Transverse colon (tissue), 4 donors: Measurements from ENCODE around the gene PHACTR4. TPM values are rescaled to one million over a fixed set of nuclear protein-coding genes. Genes with fewer than 3 reads are reported as not detected.

ENCODE experiments used
- DNase-seq: peaks from one replicate; pipeline ENCODE4 v3.0.0-alpha.2; 2019
- H3K27ac ChIP-seq, 4 donors: fragments of 200-600 bp; sonication (generic); 2 replicates each; pipeline ENCODE4 v1.5.1; 2016 to 2018; ENCODE audit warnings: inconsistent platforms in 4 of 4
- H3K27me3 ChIP-seq: fragments of 200-600 bp; sonication (generic); 2 replicates; pipeline ENCODE4 v1.5.1; 2017; ENCODE audit warnings: inconsistent platforms
- H3K36me3 ChIP-seq, 4 donors: fragments of 200-600 bp; sonication (generic); 2 replicates each; pipeline ENCODE4 v1.5.1; 2017 to 2019; ENCODE audit warnings: inconsistent platforms in 4 of 4
- H3K4me1 ChIP-seq, 4 donors: fragments of 200-600 bp; sonication (generic); 2 replicates each; pipeline ENCODE4 v1.5.1; 2017 to 2020; ENCODE audit warnings: inconsistent platforms in 4 of 4
- H3K4me3 ChIP-seq, 4 donors: fragments of 200-600 bp; sonication (generic); 1 replicate in 1 of 4; 2 replicates in 3 of 4; pipeline versions ENCODE4 v1.5.1 to v1.6.1; 2017 to 2019; ENCODE audit warnings: inconsistent platforms in 4 of 4
- H3K9me3 ChIP-seq, 2 donors: fragments of 200-600 bp; sonication (generic); 2 replicates each; pipeline ENCODE4 v1.5.1; 2017 to 2019; ENCODE audit warnings: inconsistent platforms in 2 of 2
- EP300 ChIP-seq: sonication (generic); formaldehyde crosslinking; IDR thresholded peaks from one replicate; pipeline ENCODE4 v1.6.1; 2017; ENCODE audit warnings: antibody characterized with exemption, low read depth
- POLR2A ChIP-seq: fragments of 450-650 bp; IDR thresholded peaks from one replicate; pipeline ENCODE4 v1.6.1; 2016; ENCODE audit warnings: antibody characterized with exemption, mild to moderate bottlenecking, moderate library complexity
- POLR2AphosphoS5 ChIP-seq, 3 donors: sonication (generic); formaldehyde crosslinking; IDR thresholded peaks; one replicate each; pipeline ENCODE4 v1.6.1; 2016; ENCODE audit warnings: antibody characterized with exemption in 3 of 3
- WGBS, 2 donors: methylation state at CpG; one replicate each; pipeline ENCODE4 v1.1.5; 2018; ENCODE audit warnings: low coverage in 1 of 2; 5-methylcytosine and 5-hydroxymethylcytosine counted together
- in situ Hi-C, 4 donors: fragments of 200-750 bp; cut with MboI; loops; one replicate each; pipeline versions ENCODE4 v1.15.0 to v1.15.1; 2017; ENCODE audit warnings: low sequenced_read_pairs in 3 of 4, low pct_ligation_motif_present in 1 of 4, low pct_unique_long_range_greater_than_20kb in 1 of 4
- intact Hi-C: fragments of 100-400 bp; cut with DNase I; formaldehyde crosslinking; loops from one replicate; pipeline ENCODE4 v1.15.1; 2023; ENCODE audit warnings: low total_unique reads
- total RNA-seq, 4 donors: library from RNA; depleted of rRNA; stranded (reverse); fragments of >200 nt; gene quantifications; one replicate each; pipeline ENCODE4 v1.1.0, GENCODE V29; 2016
- TF ChIP-seq, protein P1 (sequence below), 5 experiments: fragments of 200-600 bp in 3 of 5; fragments of 450-650 bp in 2 of 5; sonication (generic) in 3 of 5; IDR thresholded peaks; 1 replicate in 2 of 5; 2 replicates in 3 of 5; pipeline ENCODE4 v1.5.1; 2016 to 2017; ENCODE audit warnings: antibody characterized with exemption in 5 of 5, inconsistent platforms in 3 of 5, mild to moderate bottlenecking in 2 of 5, moderate library complexity in 1 of 5

The PHACTR4 gene
- total RNA-seq, 4 donors from 2014 or later, result 31.4 to 51.1 (median 41.6) TPM

DNA sequence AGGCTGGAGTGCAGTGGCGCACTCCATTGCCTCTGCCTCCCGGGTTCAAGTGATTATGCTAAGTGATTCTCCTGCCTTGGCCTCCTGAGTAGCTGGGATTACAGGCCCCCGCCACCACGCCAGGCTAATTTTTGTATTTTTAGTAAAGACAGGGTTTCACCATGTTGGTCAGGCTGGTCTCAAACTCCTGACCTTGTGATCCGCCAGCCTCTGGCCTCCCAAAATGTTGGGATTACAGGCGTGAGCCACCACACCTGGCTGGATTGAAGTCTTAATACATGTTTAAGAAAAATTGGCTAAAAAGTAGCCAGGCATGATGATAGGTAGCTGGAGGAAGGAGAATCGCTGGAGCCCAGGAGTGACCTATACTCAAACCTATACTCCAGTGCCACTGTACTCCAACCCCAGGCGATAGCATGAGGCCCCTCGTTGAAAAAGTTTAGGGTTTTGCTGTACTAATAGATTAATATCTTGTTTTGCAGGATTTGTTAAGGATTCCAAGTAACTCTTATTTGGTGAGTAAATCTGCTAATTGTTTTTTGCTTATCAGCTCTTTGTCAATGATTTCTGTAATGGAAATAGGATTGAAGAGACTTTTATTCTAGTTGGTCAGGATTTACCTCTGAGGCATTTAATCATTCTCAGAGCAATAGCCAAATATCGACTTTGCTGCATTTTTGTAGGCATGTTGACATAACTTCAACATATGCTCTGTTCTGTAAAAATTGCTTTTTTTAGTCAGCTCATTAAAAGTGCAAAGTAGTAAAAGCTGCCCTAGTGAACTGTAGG lies 138.3 kb downstream of the PHACTR4 start:
- Histone ChIP-seq H3K27me3 (no peaks in the 10 kb centered on the region), H3K36me3 (peaks cover 0 to 39% (median 14%) of the 10 kb centered on the region in 4 donors), H3K9me3 (no peaks in the 10 kb centered on the region), H3K27ac (peak overlapping the region; percentile 88 to 94 (median 90)), H3K4me3 (peak overlapping the region in 3 of 4 donors; percentile 56 to 78 (median 74)), H3K4me1 (peaks cover 25 to 65% (median 42%) of the 10 kb centered on the region in 4 donors)
- no peak for DNase-seq
- intact Hi-C loops (no loop called here), in situ Hi-C loops (loop anchor here in 3 of 4 donors (25.0 kb wide), 3 partner anchors 104 to 379 kb away; partner anchors contain the start of genes ATP5IF1 (in 1 of the 3) and DNAJC8 (in 1 of the 3))
- TF ChIP-seq POLR2AphosphoS5 (IDR thresholded peaks at IDR 0.05) (no peak), EP300 (no peak), POLR2A (no peak)
- TF ChIP-seq, protein P1, sequence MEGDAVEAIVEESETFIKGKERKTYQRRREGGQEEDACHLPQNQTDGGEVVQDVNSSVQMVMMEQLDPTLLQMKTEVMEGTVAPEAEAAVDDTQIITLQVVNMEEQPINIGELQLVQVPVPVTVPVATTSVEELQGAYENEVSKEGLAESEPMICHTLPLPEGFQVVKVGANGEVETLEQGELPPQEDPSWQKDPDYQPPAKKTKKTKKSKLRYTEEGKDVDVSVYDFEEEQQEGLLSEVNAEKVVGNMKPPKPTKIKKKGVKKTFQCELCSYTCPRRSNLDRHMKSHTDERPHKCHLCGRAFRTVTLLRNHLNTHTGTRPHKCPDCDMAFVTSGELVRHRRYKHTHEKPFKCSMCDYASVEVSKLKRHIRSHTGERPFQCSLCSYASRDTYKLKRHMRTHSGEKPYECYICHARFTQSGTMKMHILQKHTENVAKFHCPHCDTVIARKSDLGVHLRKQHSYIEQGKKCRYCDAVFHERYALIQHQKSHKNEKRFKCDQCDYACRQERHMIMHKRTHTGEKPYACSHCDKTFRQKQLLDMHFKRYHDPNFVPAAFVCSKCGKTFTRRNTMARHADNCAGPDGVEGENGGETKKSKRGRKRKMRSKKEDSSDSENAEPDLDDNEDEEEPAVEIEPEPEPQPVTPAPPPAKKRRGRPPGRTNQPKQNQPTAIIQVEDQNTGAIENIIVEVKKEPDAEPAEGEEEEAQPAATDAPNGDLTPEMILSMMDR (IDR thresholded peaks at IDR 0.05), result no peak
- WGBS, 2 donors, result 8 to 20% methylated on average over 1 to 10 of the region's 10 CpGs

DNA sequence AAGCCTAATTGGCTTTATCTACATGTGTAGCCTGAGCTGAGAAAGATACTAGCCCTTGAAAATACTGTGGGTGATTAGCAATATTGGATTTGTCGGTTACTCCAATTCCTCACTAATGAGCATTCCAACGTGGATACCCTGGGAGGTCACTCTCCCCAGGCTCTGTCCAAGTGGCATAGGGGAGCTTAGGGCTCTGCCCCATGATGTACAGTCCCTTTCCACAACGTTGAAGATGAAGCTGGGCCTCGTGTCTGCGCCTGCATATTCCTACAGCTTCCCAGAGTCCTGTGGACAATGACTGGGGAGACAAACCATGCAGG lies 138.9 kb downstream of the PHACTR4 start:
- TF ChIP-seq POLR2AphosphoS5 (IDR thresholded peaks at IDR 0.05) (no peak), EP300 (no peak), POLR2A (no peak)
- in situ Hi-C loops, result loop anchor here in 3 of 4 donors (25.0 kb wide), 3 partner anchors 104 to 379 kb away; partner anchors contain the start of genes ATP5IF1 (in 1 of the 3) and DNAJC8 (in 1 of the 3)
- intact Hi-C loops, result no loop called here
- no peaks in the 10 kb centered on the region for H3K27me3 ChIP-seq
- H3K4me1 ChIP-seq, result peaks cover 25 to 62% (median 42%) of the 10 kb centered on the region in 4 donors
- no peaks in the 10 kb centered on the region for H3K9me3 ChIP-seq
- H3K27ac ChIP-seq, result peak overlapping the region; percentile 88 to 94 (median 90)
- H3K4me3 ChIP-seq, result peak overlapping the region in 2 of 4 donors; percentile 56 to 74
- no peak for DNase-seq
- WGBS, 2 donors, result 24 to 75% methylated on average over 1 to 5 of the region's 5 CpGs
- H3K36me3 ChIP-seq, result peaks cover 0 to 39% (median 16%) of the 10 kb centered on the region in 4 donors

DNA sequence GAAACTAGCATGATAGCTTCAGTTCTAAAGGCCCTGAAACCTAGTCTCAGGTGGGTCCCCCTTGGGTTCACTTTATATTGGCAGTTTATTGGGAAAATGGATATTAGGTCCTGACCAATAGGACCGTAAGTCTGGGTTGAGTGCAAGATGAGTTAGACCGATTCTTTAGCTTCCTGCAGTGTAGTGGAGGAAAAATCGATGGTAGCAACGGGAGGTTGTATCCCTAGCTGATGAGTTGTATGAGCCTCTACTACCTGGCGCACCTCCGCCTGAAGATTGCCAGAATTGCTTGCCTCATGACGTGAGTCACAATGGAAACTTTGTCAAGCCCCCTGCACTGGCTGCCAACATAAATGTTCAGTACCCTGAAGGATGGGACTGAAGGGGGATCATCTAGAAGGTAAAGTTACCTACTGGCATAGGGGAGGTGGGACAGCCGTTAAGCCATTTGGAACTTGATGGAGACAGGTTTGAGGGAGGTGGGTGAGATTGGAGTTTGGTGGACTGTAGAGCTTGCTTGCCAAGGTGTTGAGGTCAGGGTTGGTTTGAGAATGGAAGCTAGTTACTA lies 140.2 kb downstream of the PHACTR4 start:
- intact Hi-C loops (loop anchor here (10.0 kb wide), 1 partner anchor 95 kb away; no protein-coding TSS in a partner anchor), in situ Hi-C loops (loop anchor here in 3 of 4 donors (10.0 to 25.0 kb wide), 4 partner anchors 95 to 378 kb away; partner anchors contain the start of genes ATP5IF1 (in 1 of the 3) and DNAJC8 (in 1 of the 3))
- no peak for DNase-seq
- H3K27me3 ChIP-seq, result no peaks in the 10 kb centered on the region
- peak overlapping the region; percentile 88 to 94 (median 90) for H3K27ac ChIP-seq
- peaks cover 25 to 58% (median 42%) of the 10 kb centered on the region in 4 donors for H3K4me1 ChIP-seq
- no peak overlapping the region for H3K4me3 ChIP-seq
- H3K9me3 ChIP-seq, result no peaks in the 10 kb centered on the region
- peaks cover 0 to 43% (median 18%) of the 10 kb centered on the region in 4 donors for H3K36me3 ChIP-seq
- TF ChIP-seq POLR2AphosphoS5 (IDR thresholded peaks at IDR 0.05), result peak in 1 of 3 donors; percentile 19
- TF ChIP-seq, protein P1 (IDR thresholded peaks at IDR 0.05), result no peak
- WGBS, 2 donors, result 31 to 52% methylated on average over 2 to 8 of the region's 8 CpGs

GRCh38 chr1:28510273-28510969 lies 140.9 kb downstream of the PHACTR4 start:
- no peak for DNase-seq
- Histone ChIP-seq H3K4me3 (no peak overlapping the region), H3K9me3 (no peaks in the 10 kb centered on the region), H3K27ac (peak overlapping the region in 3 of 4 donors; percentile 88 to 90 (median 90)), H3K4me1 (peaks cover 25 to 53% (median 40%) of the 10 kb centered on the region in 4 donors), H3K36me3 (peaks cover 0 to 43% (median 18%) of the 10 kb centered on the region in 4 donors), H3K27me3 (no peaks in the 10 kb centered on the region)
- in situ Hi-C loops (loop anchor here in 3 of 4 donors (10.0 to 25.0 kb wide), 4 partner anchors 94 to 377 kb away; partner anchors contain the start of genes ATP5IF1 (in 1 of the 3) and DNAJC8 (in 1 of the 3)), intact Hi-C loops (loop anchor here (10.0 kb wide), 1 partner anchor 94 kb away; no protein-coding TSS in a partner anchor)
- 40 to 51% methylated on average over 2 to 8 of the region's 8 CpGs for WGBS, 2 donors
- TF ChIP-seq, protein P1 (IDR thresholded peaks at IDR 0.05), result no peak
- TF ChIP-seq POLR2AphosphoS5 (IDR thresholded peaks at IDR 0.05), result peak in 1 of 3 donors; percentile 3
- TF ChIP-seq POLR2A, result no peak
- TF ChIP-seq EP300, result no peak
